ENCODE data around the gene ZDHHC14. TPM values are rescaled to one million over a fixed set of nuclear protein-coding genes. Genes with fewer than 3 reads are reported as not detected.

The ZDHHC14 gene
- total and polyA plus RNA-seq, 2 experiments from 2014 or later, result 3.0 to 7.4 TPM

DNA sequence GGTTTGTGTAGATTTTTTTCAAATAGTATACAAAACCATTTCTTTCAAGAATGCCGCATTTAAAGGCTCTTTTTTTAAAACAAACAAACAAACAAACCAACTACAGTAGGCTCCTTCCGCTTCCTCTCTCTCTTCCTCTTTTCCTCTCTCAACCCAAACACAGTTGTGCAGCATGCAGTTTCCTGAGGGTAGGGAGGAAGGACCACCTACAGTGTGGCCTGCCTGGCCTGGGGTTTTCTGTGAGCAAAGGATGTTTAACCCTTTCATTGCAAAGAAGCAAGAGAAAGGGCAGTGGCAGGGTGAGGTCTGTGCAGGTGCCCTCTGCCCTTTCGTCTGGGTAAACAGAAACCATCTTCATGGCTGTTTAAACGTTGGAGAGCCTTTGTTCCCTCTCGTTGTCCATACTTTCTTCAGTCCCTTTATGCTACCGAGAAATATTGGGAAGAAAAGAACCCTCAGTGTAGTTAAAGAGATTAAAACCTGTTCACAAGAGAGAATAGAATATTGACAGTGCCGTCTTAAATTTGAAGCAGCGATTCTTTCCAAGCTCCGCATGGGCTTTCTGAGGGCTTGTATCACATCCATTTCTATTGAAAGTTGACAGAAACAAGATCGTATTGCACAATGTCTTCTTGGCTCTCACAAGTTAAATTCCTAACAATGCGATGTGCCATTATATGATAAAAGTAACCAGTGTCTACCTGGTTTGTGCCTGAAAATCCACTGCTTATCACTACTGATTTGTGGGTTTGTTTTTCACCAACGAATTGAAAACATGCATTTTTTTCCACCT lies 226.5 kb downstream of the ZDHHC14 start:
- Mint-ChIP-seq H3K27ac (peak overlapping the region; percentile 81), H3K27me3 (ENCODE audit: insufficient read depth, low read depth, poor library complexity) (peaks cover 11% of the 10 kb centered on the region), H3K4me3 (peak overlapping the region; percentile 30; the same call in 1 of the 3 replicates), H3K36me3 (ENCODE audit: low read depth) (no peaks in the 10 kb centered on the region; the same call in 2 of the 3 replicates), H3K4me1 (peaks cover 39% of the 10 kb centered on the region), H3K9me3 (no peaks in the 10 kb centered on the region)
- Histone ChIP-seq H3K4me1 (ENCODE audit: insufficient read depth) (peaks cover 22% of the 10 kb centered on the region), H4K20me1 (replicated peaks; ENCODE audit: insufficient read depth) (no peaks in the 10 kb centered on the region), H3K79me2 (replicated peaks; ENCODE audit: insufficient read depth) (no peaks in the 10 kb centered on the region), H2AFZ (no peak overlapping the region), H3K4me3 (no peak overlapping the region), H3K36me3 (ENCODE audit: insufficient read depth) (no peaks in the 10 kb centered on the region), H3K4me2 (peak overlapping the region; percentile 37), H3K27ac (ENCODE audit: low read depth) (peak overlapping the region; percentile 11; the same call in 1 of the 2 replicates), H3K9me2 (ENCODE audit: insufficient read depth) (no peaks in the 10 kb centered on the region), H3K27me3 (ENCODE audit: insufficient read depth) (no peaks in the 10 kb centered on the region), H3F3A (replicated peaks; ENCODE audit: low read depth) (no peaks in the 10 kb centered on the region)
- TF ChIP-seq POLR2AphosphoS5 (IDR thresholded peaks at IDR 0.05; ENCODE audit: low read depth), result no peak
- TF ChIP-seq EZH2phosphoT487 (IDR thresholded peaks at IDR 0.05; ENCODE audit: unreplicated experiment), result no peak
- no peak for TF ChIP-seq NANOG (IDR thresholded peaks at IDR 0.05; ENCODE audit: borderline replicate concordance)
- TF ChIP-seq, protein P1, sequence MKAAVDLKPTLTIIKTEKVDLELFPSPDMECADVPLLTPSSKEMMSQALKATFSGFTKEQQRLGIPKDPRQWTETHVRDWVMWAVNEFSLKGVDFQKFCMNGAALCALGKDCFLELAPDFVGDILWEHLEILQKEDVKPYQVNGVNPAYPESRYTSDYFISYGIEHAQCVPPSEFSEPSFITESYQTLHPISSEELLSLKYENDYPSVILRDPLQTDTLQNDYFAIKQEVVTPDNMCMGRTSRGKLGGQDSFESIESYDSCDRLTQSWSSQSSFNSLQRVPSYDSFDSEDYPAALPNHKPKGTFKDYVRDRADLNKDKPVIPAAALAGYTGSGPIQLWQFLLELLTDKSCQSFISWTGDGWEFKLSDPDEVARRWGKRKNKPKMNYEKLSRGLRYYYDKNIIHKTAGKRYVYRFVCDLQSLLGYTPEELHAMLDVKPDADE (IDR thresholded peaks at IDR 0.05), result no peak; the same call in 1 of the 2 replicates
- no peak for TF ChIP-seq EZH2 (IDR thresholded peaks at IDR 0.05; ENCODE audit: low read depth, unreplicated experiment)
- TF ChIP-seq, protein P2, sequence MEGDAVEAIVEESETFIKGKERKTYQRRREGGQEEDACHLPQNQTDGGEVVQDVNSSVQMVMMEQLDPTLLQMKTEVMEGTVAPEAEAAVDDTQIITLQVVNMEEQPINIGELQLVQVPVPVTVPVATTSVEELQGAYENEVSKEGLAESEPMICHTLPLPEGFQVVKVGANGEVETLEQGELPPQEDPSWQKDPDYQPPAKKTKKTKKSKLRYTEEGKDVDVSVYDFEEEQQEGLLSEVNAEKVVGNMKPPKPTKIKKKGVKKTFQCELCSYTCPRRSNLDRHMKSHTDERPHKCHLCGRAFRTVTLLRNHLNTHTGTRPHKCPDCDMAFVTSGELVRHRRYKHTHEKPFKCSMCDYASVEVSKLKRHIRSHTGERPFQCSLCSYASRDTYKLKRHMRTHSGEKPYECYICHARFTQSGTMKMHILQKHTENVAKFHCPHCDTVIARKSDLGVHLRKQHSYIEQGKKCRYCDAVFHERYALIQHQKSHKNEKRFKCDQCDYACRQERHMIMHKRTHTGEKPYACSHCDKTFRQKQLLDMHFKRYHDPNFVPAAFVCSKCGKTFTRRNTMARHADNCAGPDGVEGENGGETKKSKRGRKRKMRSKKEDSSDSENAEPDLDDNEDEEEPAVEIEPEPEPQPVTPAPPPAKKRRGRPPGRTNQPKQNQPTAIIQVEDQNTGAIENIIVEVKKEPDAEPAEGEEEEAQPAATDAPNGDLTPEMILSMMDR (conservative IDR thresholded peaks at IDR 0.05; ENCODE audit: low read depth in 2 of 2), result no peak
- TF ChIP-seq CREB1 (CRISPR knock-in tag; IDR thresholded peaks at IDR 0.05; ENCODE audit: low read depth), result no peak
- TF ChIP-seq, protein P3, sequence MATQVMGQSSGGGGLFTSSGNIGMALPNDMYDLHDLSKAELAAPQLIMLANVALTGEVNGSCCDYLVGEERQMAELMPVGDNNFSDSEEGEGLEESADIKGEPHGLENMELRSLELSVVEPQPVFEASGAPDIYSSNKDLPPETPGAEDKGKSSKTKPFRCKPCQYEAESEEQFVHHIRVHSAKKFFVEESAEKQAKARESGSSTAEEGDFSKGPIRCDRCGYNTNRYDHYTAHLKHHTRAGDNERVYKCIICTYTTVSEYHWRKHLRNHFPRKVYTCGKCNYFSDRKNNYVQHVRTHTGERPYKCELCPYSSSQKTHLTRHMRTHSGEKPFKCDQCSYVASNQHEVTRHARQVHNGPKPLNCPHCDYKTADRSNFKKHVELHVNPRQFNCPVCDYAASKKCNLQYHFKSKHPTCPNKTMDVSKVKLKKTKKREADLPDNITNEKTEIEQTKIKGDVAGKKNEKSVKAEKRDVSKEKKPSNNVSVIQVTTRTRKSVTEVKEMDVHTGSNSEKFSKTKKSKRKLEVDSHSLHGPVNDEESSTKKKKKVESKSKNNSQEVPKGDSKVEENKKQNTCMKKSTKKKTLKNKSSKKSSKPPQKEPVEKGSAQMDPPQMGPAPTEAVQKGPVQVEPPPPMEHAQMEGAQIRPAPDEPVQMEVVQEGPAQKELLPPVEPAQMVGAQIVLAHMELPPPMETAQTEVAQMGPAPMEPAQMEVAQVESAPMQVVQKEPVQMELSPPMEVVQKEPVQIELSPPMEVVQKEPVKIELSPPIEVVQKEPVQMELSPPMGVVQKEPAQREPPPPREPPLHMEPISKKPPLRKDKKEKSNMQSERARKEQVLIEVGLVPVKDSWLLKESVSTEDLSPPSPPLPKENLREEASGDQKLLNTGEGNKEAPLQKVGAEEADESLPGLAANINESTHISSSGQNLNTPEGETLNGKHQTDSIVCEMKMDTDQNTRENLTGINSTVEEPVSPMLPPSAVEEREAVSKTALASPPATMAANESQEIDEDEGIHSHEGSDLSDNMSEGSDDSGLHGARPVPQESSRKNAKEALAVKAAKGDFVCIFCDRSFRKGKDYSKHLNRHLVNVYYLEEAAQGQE (IDR thresholded peaks at IDR 0.05; ENCODE audit: unreplicated experiment), result no peak
- no peak for TF ChIP-seq ZNF114 (CRISPR knock-in tag; IDR thresholded peaks at IDR 0.05)
- no peak for TF ChIP-seq STAT1 (IDR thresholded peaks at IDR 0.05; ENCODE audit: unreplicated experiment)
- TF ChIP-seq ZNF331 (CRISPR knock-in tag; IDR thresholded peaks at IDR 0.05; ENCODE audit: low read depth), result no peak
- no peak for TF ChIP-seq JUNB (IDR thresholded peaks at IDR 0.05; ENCODE audit: unreplicated experiment)
- TF ChIP-seq, protein P4, sequence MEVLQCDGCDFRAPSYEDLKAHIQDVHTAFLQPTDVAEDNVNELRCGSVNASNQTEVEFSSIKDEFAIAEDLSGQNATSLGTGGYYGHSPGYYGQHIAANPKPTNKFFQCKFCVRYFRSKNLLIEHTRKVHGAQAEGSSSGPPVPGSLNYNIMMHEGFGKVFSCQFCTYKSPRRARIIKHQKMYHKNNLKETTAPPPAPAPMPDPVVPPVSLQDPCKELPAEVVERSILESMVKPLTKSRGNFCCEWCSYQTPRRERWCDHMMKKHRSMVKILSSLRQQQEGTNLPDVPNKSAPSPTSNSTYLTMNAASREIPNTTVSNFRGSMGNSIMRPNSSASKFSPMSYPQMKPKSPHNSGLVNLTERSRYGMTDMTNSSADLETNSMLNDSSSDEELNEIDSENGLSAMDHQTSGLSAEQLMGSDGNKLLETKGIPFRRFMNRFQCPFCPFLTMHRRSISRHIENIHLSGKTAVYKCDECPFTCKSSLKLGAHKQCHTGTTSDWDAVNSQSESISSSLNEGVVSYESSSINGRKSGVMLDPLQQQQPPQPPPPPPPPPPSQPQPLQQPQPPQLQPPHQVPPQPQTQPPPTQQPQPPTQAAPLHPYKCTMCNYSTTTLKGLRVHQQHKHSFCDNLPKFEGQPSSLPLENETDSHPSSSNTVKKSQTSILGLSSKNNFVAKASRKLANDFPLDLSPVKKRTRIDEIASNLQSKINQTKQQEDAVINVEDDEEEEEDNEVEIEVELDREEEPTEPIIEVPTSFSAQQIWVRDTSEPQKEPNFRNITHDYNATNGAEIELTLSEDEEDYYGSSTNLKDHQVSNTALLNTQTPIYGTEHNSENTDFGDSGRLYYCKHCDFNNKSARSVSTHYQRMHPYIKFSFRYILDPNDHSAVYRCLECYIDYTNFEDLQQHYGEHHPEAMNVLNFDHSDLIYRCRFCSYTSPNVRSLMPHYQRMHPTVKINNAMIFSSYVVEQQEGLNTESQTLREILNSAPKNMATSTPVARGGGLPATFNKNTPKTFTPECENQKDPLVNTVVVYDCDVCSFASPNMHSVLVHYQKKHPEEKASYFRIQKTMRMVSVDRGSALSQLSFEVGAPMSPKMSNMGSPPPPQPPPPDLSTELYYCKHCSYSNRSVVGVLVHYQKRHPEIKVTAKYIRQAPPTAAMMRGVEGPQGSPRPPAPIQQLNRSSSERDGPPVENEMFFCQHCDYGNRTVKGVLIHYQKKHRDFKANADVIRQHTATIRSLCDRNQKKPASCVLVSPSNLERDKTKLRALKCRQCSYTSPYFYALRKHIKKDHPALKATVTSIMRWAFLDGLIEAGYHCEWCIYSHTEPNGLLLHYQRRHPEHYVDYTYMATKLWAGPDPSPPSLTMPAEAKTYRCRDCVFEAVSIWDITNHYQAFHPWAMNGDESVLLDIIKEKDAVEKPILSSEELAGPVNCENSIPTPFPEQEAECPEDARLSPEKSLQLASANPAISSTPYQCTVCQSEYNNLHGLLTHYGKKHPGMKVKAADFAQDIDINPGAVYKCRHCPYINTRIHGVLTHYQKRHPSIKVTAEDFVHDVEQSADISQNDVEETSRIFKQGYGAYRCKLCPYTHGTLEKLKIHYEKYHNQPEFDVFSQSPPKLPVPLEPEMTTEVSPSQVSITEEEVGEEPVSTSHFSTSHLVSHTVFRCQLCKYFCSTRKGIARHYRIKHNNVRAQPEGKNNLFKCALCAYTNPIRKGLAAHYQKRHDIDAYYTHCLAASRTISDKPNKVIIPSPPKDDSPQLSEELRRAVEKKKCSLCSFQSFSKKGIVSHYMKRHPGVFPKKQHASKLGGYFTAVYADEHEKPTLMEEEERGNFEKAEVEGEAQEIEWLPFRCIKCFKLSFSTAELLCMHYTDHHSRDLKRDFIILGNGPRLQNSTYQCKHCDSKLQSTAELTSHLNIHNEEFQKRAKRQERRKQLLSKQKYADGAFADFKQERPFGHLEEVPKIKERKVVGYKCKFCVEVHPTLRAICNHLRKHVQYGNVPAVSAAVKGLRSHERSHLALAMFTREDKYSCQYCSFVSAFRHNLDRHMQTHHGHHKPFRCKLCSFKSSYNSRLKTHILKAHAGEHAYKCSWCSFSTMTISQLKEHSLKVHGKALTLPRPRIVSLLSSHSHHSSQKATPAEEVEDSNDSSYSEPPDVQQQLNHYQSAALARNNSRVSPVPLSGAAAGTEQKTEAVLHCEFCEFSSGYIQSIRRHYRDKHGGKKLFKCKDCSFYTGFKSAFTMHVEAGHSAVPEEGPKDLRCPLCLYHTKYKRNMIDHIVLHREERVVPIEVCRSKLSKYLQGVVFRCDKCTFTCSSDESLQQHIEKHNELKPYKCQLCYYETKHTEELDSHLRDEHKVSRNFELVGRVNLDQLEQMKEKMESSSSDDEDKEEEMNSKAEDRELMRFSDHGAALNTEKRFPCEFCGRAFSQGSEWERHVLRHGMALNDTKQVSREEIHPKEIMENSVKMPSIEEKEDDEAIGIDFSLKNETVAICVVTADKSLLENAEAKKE (CRISPR knock-in tag; IDR thresholded peaks at IDR 0.05), result no peak
- DNase-seq (ENCODE audit: low spot score) (peak; percentile 78), ATAC-seq (peak; percentile 87)
